Measurements from ENCODE around the gene FIBCD1. TPM values are rescaled to one million over a fixed set of nuclear protein-coding genes. Genes with fewer than 3 reads are reported as not detected.

The FIBCD1 gene
- total RNA-seq, 1 experiment from 2014 or later: 7.1 TPM

GRCh38 chr9:130927338-130927737, 11.7 kb downstream of the FIBCD1 start:
- no peaks in the 10 kb centered on the region for H3K4me1 ChIP-seq (ENCODE audit: insufficient read depth, low read length)
- no peaks in the 10 kb centered on the region for H3K9me3 Mint-ChIP-seq
- WGBS (ENCODE audit: extremely low coverage, insufficient read length, low lambda C conversion rate): no CpG with 5 or more reads among the region's 10 CpGs
- H4K8ac ChIP-seq (replicated peaks; ENCODE audit: insufficient read length, low read depth, low read length): no peak overlapping the region
- H3K4me1 Mint-ChIP-seq: peaks cover 15 to 17% of the 10 kb centered on the region in 2 experiments
- H3K79me2 ChIP-seq (ENCODE audit: insufficient read depth, low read length): no peaks in the 10 kb centered on the region
- no peaks in the 10 kb centered on the region for H3K27me3 ChIP-seq (ENCODE audit: insufficient read depth, low read length)
- H3K9me3 ChIP-seq (ENCODE audit: control insufficient read depth, low read depth, low read length): no peaks in the 10 kb centered on the region
- H3K9ac ChIP-seq (ENCODE audit: extremely low read depth, insufficient read length, low read length): no peak overlapping the region
- H3K23me2 ChIP-seq (ENCODE audit: insufficient read length, low read depth, low read length, poor library complexity, severe bottlenecking): no peaks in the 10 kb centered on the region
- H3K27me3 Mint-ChIP-seq (ENCODE audit: low read depth): no peaks in the 10 kb centered on the region
- no peaks in the 10 kb centered on the region for H3K79me1 ChIP-seq (ENCODE audit: insufficient read depth, low read depth, low read length, poor library complexity, severe bottlenecking)
- no peak overlapping the region for H2BK5ac ChIP-seq (ENCODE audit: insufficient read length, low read length)
- no peak overlapping the region for H2BK15ac ChIP-seq (ENCODE audit: low read depth, low read length)
- H3K18ac ChIP-seq (ENCODE audit: insufficient read length, low read depth, low read length): no peak overlapping the region
- no peak overlapping the region for H3K4ac ChIP-seq (ENCODE audit: low read depth, low read length)
- no peak overlapping the region for H3K4me3 Mint-ChIP-seq
- no peak overlapping the region for H3K4me2 ChIP-seq (ENCODE audit: insufficient read depth, insufficient read length, low read length)
- no peak overlapping the region for H3K14ac ChIP-seq (ENCODE audit: insufficient read depth, low read length)
- H3T11ph ChIP-seq (ENCODE audit: low read length): no peak overlapping the region
- TF ChIP-seq CTCF (conservative IDR thresholded peaks at IDR 0.05): no peak
- no peak overlapping the region for H2AFZ ChIP-seq (ENCODE audit: low read length)
- no peak overlapping the region for H2AK5ac ChIP-seq (ENCODE audit: insufficient read length, low read length)
- H3K23ac ChIP-seq (ENCODE audit: insufficient read length, low read depth, low read length): no peak overlapping the region
- H3K36me3 Mint-ChIP-seq (ENCODE audit: insufficient read depth in 1 of 3, low read depth in 3 of 3): no peaks in the 10 kb centered on the region
- H4K5ac ChIP-seq (ENCODE audit: insufficient read length, low read depth, low read length): no peak overlapping the region
- H3K27ac Mint-ChIP-seq: no peak overlapping the region
- no peaks in the 10 kb centered on the region for H4K20me1 ChIP-seq (ENCODE audit: control insufficient read depth, insufficient read depth, insufficient read length)
- H3K27ac ChIP-seq (ENCODE audit: insufficient read length, low read depth, low read length): no peak overlapping the region
- H2BK120ac ChIP-seq (ENCODE audit: low read depth, low read length, poor library complexity, severe bottlenecking): no peak overlapping the region
- no peak for DNase-seq
- H2BK20ac ChIP-seq (ENCODE audit: low read depth, low read length, poor library complexity, severe bottlenecking): no peak overlapping the region
- H2BK12ac ChIP-seq (ENCODE audit: insufficient read length, low read depth, low read length): no peak overlapping the region
- H3K56ac ChIP-seq (ENCODE audit: insufficient read length, low read depth, low read length): no peak overlapping the region
- no peak overlapping the region for H4K91ac ChIP-seq (ENCODE audit: insufficient read length, low read depth, low read length)

Measured in H9 (cell line).